DMS79 (cell line): Measurements from ENCODE around the gene PTPRN.
"Not testable (repeated sequence)": the region's sequence is repeated elsewhere in the genome, so short reads cannot be mapped to it uniquely, and the experiment has no call there.

Experiments
- DNase-seq: peaks from one replicate; lab custom pipeline; 2025; lab: John Stamatoyannopoulos, UW

The PTPRN gene

GRCh38 chr2:219287580-219288265 is 21.5 kb downstream of the PTPRN start:
- DNase-seq: no peak

GRCh38 chr2:219287116-219287440 is 22.1 kb downstream of the PTPRN start:
- not testable (repeated sequence) for DNase-seq

GRCh38 chr2:219286436-219287115 is 22.6 kb downstream of the PTPRN start:
- DNase-seq: no peak

GRCh38 chr2:219285894-219286425 is 23.2 kb downstream of the PTPRN start:
- DNase-seq: no peak

GRCh38 chr2:219285373-219285735 is 23.8 kb downstream of the PTPRN start:
- DNase-seq: no peak

GRCh38 chr2:219284501-219285372 is 24.5 kb downstream of the PTPRN start:
- DNase-seq: no peak

- DNase-seq: no peak
Observed at GRCh38 chr2:219282943-219283581, 26.1 kb downstream of the PTPRN start.

GRCh38 chr2:219282375-219282774 is 26.8 kb downstream of the PTPRN start:
- DNase-seq: no peak

- no peak for DNase-seq
Observed at GRCh38 chr2:219281588-219281987, 27.6 kb downstream of the PTPRN start.

GRCh38 chr2:219280651-219281050 is 28.6 kb downstream of the PTPRN start:
- no peak for DNase-seq

- DNase-seq: no peak
Observed at GRCh38 chr2:219279916-219280516, 29.2 kb downstream of the PTPRN start.

- peak; percentile 95 for DNase-seq
Observed at GRCh38 chr2:219279151-219279915, 29.9 kb downstream of the PTPRN start, which contains the start of gene DNAJB2. TSS of gene DNAJB2 (plus strand) at chr2:219279366. CDS start at chr2:219279834, 468 bp downstream.

GRCh38 chr2:219278655-219279150 is 30.5 kb downstream of the PTPRN start:
- no peak for DNase-seq

GRCh38 chr2:219277703-219278654 is 31.2 kb downstream of the PTPRN start:
- DNase-seq: peak; percentile 48

- no peak for DNase-seq
Observed at GRCh38 chr2:219274361-219274921, 34.8 kb downstream of the PTPRN start.

- no peak for DNase-seq
Observed at GRCh38 chr2:219273937-219274336, 35.3 kb downstream of the PTPRN start.

- no peak for DNase-seq
Observed at GRCh38 chr2:219272995-219273394, 36.2 kb downstream of the PTPRN start.

- no peak for DNase-seq
Observed at GRCh38 chr2:219272356-219272755, 36.8 kb downstream of the PTPRN start.

GRCh38 chr2:219271021-219271420 is 38.2 kb downstream of the PTPRN start:
- no peak for DNase-seq
